OCI-LY3 (cell line): ENCODE results near the gene LAPTM5.
A peak's percentile ranks its signal among the peaks of the same experiment; 100 is the strongest.

Source experiments
- CTCF ChIP-seq: fragments of 200-600, 300-600 bp; sonication (generic); IDR thresholded peaks from 2 replicates; pipeline ENCODE4 v1.5.1; 2014; ENCODE audit warnings: antibody characterized with exemption, low read length, low read depth
- EZH2phosphoT487 ChIP-seq: fragments of 200-600 bp; shearing (Covaris generic); IDR thresholded peaks from 2 replicates; pipeline ENCODE4 v1.6.1; 2018; ENCODE audit warnings: antibody characterized with exemption, mixed run types, low read depth

- TF ChIP-seq CTCF = peak; percentile 14
- TF ChIP-seq EZH2phosphoT487 = no peak
These were observed 20.3 kb upstream of the LAPTM5 start for GRCh38 chr1:30777904-30778153.
